Measurements from ENCODE around the gene RABGEF1.
"Not testable (repeated sequence)": the region's sequence is repeated elsewhere in the genome, so short reads cannot be mapped to it uniquely, and the experiment has no call there.

The RABGEF1 gene

GRCh38 chr7:66740302-66740979 is at the start of gene RABGEF1:
Gene RABGEF1, plus strand, starts transcription at chr7:66740733. Its CDS starts 31,167 bp downstream, at chr7:66771900.
- DNase-seq, result peak; percentile 96

DNA sequence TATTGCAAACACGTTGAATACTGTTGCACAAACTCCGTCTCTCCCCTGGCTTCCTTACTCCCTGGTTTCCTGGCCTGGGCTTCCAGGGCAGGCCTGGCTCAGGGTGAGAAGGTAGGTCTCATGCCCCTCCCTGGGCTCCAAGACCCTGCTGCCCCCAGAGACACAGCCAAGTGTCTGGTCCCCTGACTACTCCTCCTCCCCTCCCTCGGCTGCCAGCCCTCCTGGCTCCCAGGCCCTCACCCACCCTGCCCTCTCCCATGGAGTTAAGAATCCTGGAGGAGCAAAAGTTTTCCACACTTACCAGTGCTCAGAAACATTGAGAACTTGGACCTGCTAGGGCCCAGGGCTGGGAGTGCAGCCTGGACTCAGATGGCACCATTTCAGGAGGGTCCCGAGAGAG is 47.2 kb upstream of the RABGEF1 start:
- no peak for DNase-seq

DNA sequence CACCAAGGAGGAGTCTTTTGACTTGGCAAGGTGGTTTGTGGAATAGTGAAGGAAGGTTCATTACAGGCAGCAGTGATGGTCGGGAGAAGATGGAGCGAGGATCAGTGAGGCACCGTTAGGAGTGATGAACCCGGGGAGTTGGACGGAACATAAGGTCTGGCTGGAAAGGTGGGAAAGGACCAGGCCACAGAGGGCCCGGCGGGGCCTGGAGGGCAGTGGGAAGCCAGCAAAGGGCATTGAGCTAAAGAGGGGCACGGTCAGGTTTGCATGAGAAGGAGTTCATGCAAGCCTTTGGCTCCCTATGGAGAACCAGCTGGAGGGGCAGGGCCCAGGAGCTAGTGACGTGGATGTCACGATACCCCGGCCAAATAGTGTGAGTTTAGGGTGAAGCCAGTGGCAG is 46.2 kb upstream of the RABGEF1 start:
- DNase-seq, result no peak

DNA sequence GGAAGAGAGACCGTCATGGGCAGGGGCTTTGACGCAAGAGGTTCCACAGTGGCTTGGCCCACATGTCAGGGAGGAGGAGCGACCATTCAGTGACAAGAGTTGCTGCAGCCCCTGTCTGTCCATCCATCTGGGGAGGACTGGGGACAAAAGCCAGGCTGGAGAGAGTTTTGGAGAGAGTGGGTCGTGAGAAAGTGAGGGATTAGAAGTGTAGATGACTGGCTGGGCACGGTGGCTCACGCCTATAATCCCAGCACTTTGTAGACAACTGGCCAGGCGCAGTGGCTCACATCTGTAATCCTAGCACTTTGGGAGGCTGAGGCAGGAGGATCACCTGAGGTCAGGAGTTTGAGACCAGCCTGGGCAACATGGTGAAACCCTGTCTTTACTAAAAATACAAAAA is 45.1 kb upstream of the RABGEF1 start:
- DNase-seq, result not testable (repeated sequence)

DNA sequence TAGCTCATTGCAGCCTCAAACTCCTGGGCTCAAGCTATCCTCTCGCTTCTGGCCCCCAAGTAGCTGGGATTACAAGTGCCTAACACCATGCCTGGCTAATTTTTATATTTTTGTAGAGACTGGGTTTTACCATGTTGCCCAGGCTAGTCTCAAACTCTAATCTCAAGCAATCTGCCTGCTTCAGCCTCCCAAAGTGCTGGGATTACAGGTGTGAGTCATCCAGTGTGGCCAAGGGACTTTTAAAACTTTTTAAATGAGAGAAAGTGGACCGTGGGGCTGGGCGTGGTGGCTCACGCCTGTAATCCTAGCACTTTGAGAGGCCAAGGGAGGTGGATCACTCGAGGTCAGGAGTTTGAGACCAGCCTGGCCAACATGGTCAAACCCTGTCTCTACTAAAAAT is 44.4 kb upstream of the RABGEF1 start:
- DNase-seq, result not testable (repeated sequence)

- no peak for DNase-seq
Observed at GRCh38 chr7:66696774-66697191, 43.8 kb upstream of the RABGEF1 start.

DNA sequence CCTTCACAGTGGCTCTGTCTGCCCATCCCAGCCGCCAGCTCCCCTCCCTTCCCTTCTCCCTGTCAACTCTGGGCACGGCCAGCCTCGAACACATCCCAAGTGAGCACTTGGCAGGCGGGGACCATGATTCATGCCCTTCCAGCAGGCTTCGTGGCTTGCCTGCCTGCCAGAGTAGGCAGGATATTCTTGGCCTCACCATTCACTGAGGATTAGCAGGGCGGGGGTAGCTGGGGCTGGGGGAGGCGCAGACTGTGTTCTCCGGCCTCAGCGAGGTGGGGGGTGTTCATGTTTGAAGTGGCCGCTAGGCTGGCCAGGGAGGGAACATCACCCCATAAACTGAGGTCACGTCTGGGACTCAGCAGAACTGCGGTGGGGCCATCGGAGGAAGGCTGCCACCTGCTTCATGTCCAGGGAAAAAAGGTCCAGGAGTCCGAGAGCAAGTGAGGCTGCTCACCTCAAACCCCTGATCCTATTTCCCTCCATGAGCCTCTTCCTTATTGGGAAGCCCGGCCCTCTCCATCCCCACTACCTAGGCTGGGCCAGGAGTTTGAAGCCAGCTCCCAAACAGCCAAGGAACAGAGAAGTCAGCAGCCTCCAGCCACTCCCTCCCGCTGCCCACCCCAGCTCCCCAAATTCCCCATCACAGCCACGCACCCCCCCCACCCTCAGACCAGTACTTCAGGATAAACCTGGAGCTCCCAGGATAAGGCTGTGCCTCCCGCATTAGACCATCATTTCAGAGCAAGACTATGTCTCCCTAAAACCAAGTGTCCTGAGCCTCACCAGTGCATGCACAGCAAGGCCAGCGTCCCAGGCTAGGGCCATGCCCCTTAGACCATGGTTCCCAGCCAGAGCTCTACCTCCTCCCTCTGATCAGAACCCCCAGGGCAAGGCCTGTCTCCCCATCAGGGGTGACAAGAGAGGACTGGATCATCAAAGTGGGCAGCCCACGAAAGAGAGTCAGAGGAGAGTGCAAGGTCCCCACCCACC is 42.8 kb upstream of the RABGEF1 start:
- DNase-seq, result peak; percentile 60

- DNase-seq, result no peak
Observed at GRCh38 chr7:66698652-66699205, 41.8 kb upstream of the RABGEF1 start.

- DNase-seq, result peak; percentile 12
Observed at GRCh38 chr7:66699998-66700397, 40.5 kb upstream of the RABGEF1 start.

DNA sequence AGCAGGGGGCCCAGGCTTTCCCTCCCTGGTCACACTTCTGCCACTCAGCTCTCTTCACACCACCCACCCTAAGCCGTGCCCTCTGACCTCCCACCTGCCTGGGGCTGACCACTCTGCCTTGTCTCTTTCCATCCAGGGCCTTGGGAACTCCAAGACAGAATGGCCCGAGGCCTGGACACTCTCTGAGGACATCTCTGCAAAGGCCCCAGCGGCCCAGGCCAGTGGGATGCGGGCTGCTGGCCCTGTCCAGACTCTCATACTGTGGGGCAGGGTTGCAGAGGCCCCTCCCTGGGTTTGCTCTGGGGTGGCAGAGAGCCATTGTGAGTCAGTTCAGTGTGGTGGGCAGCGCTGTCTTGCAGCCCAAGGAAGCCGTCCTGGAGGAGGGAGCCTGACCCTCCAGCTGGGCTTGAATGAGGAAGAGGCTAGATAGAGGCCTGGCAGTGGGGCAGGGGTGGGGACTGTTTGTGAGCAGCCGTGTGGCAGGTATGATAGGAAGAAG is 39.9 kb upstream of the RABGEF1 start:
- no peak for DNase-seq

DNA sequence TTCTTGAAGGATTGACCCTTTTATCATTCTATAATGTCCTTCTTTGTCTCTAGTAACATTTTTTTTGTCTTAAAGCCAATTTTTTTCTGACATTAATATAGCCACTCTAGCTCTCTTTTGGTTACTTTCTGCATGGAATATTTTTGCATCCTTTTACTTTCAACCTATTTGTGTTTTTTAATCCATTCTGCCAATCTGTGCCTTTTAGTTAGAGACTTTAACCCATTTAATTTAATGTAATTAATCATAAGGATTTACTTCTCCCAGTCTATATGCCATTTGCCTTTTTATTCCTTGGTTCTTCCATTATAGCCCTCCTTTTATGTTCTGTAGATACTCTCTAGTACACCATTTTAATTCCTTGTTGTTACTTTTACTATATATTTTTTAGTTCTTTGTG is 32.7 kb upstream of the RABGEF1 start:
- no peak for DNase-seq

- not testable (repeated sequence) for DNase-seq
Observed at GRCh38 chr7:66710752-66711151, 29.8 kb upstream of the RABGEF1 start.

DNA sequence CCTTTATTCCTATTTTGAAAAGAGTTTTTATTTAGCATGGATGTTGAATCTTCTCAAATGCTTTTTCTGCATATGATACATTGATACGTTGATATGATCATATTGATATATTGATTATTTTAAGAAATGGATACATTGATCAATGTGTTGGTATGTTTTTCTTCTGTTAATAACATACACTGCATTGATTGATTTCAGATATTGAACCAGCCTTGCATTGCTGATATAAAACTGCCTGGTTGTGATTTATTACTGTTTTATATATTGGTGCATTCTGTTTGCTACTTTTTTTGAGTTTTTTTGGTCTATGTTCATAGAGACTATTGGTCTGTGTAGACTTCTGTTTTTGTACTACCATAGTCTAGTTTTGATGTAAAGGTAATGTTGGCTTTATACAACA is 26.8 kb upstream of the RABGEF1 start:
- DNase-seq, result no peak

GRCh38 chr7:66716634-66717033 is 23.9 kb upstream of the RABGEF1 start:
- DNase-seq, result not testable (repeated sequence)

DNA sequence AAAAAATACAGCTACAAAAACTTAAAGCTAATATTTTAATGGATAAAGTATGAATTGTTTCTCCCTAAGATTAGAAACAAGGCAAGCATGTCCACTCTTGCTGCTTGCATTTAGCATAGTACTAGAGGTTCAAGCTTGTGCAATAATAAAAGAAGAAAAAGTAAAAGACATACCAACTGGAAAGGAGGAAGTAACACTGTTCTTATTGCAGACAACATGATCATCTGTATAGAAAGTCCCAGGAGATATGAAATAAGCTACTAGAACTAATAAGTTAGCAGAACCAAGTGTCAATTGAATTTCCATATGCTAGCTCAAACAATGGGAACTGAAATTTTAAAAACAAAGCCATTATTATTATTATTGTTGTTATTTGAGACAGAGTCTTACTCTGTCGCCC is 20.0 kb upstream of the RABGEF1 start:
- DNase-seq, result no peak

DNA sequence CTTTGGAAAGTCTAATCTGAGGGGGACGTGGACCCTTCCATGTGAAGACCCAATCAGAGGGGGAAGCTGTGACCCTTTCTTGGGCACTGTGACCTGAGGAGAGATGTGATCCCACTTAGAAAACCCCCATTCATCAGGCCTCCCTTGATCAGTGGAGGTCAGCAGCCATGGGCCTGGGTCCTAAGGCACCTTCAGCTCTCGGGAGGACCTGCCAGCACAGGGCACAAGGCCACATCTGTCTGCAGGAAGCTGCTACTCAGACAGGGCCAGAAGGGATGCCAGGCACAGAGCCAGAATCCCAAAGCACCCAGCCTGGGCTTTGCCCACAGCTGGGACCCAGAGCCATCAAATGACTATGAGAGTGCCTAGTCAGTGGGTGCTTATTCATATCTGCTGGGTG is 14.7 kb upstream of the RABGEF1 start:
- no peak for DNase-seq

GRCh38 chr7:66727058-66727457 is 13.5 kb upstream of the RABGEF1 start:
- DNase-seq, result no peak

GRCh38 chr7:66728571-66728970 is 12.0 kb upstream of the RABGEF1 start:
- no peak for DNase-seq

DNA sequence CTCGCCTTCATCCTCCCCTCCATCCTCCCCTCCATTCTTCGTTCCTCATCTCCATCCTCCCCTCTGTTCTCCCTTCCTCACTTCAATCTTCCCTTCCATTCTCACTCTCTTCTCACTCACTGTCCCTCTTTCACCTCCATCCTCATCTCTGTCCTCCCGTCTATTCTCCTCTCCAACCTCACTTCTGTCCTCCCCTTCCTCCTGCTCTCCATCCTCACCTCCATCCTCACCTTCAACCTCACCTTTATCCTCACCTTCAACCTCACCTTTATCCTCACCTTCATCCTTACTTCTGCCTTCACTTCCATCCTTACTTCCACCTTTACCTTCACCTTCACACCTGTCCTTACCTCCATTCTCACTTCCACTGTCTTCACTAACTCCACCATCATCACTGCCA is 11.3 kb upstream of the RABGEF1 start:
- no peak for DNase-seq

GRCh38 chr7:66731986-66732385 is 8.5 kb upstream of the RABGEF1 start:
- DNase-seq, result no peak

DNA sequence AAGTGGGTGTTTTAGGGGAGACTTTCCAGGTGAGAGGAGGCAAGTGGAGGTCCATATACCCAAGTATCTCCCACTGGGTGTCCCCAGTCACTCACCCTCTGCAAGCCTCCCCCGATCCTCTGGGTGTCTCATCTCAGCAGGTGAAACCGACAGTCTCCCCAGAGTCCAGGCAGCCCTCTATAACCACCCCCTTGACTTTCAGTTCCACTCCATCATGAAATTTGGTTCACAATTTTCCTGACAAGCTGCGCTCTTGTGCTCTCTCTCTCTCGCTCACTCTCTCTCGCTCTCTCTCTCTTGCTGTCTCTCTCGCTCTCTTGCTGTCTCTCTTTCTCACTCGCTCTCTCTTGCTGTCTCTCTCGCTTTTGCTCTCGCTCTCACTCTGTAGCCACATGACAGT is 8.1 kb upstream of the RABGEF1 start:
- DNase-seq, result no peak

- DNase-seq, result no peak
Observed at GRCh38 chr7:66734006-66734405, 6.5 kb upstream of the RABGEF1 start.

DNA sequence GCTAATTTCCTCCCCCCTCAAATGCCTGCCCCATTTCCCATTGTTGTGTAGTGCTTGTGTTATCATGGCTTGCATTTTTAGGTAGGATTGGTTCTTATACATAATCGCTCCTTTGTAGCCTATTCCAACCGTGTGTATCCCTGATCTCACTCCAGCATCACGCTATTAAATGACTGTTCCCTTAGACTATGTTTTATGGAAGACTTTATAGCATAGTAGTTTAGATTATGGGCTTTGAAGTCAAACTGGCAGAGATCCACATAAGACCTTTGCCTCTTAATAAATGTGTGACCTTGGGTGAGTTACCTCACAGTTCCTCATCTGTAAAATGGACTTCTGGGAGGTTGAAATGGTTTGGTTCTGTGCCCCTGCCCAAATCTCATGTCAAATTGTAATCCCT is 5.4 kb upstream of the RABGEF1 start:
- no peak for DNase-seq

- DNase-seq, result no peak
Observed at GRCh38 chr7:66735850-66736249, 4.7 kb upstream of the RABGEF1 start.

All from midbrain (tissue), 1 donor.